ENCODE results near the gene ACOXL. TPM values are rescaled to one million over a fixed set of nuclear protein-coding genes. Genes with fewer than 3 reads are reported as not detected.

Gene ACOXL
- total RNA-seq, 2 experiments from 2014 or later, result not detected

GRCh38 chr2:111030945-111031344 lies 298.6 kb downstream of the ACOXL start:
- intact Hi-C loops (cut with DNase I, micrococcal nuclease), result no loop called here
- TF ChIP-seq CTCF (IDR thresholded peaks at IDR 0.05), result no peak
- peaks cover 0 to 7% of the 10 kb centered on the region in 2 experiments for H3K9me3 ChIP-seq (ENCODE audit: control insufficient read depth in 1 of 2, insufficient read depth in 1 of 2, low read length in 2 of 2)
- no peak overlapping the region for H3K4me3 ChIP-seq (ENCODE audit: low read length)
- H3K36me3 Mint-ChIP-seq (ENCODE audit: low read depth), result no peaks in the 10 kb centered on the region
- POLR2A ChIA-PET, result no interaction called here
- H3K4me1 Mint-ChIP-seq (ENCODE audit: low read depth), result no peaks in the 10 kb centered on the region
- H3K9me3 Mint-ChIP-seq, result peaks cover 5% of the 10 kb centered on the region
- no peak overlapping the region for H3K27ac ChIP-seq (ENCODE audit: low read depth in 1 of 2, low read length in 2 of 2)
- CTCF ChIA-PET, result interaction anchor here (0.6 kb wide), 1 partner anchor 17 kb away, joined by 3 read pairs; no protein-coding TSS in a partner anchor
- DNase-seq, result no peak
- ATAC-seq (ENCODE audit: poor library complexity), result no peak
- H3K27ac Mint-ChIP-seq, result no peak overlapping the region
- H3K36me3 ChIP-seq (ENCODE audit: insufficient read depth, low read length), result no peaks in the 10 kb centered on the region
- no peaks in the 10 kb centered on the region for H3K4me1 ChIP-seq (ENCODE audit: insufficient read depth, low read length)
- peaks cover 8% of the 10 kb centered on the region for H3K27me3 Mint-ChIP-seq
- H3K27me3 ChIP-seq (ENCODE audit: control insufficient read depth in 1 of 2, insufficient read depth in 2 of 2, low read length in 2 of 2), result no peaks in the 10 kb centered on the region
- no peak overlapping the region for H3K4me3 Mint-ChIP-seq

- ChIA-PET POLR2A (no interaction called here), CTCF (no interaction called here)
- no peaks in the 10 kb centered on the region for H3K27me3 ChIP-seq (ENCODE audit: control insufficient read depth in 1 of 2, insufficient read depth in 2 of 2, low read length in 2 of 2)
- H3K4me1 Mint-ChIP-seq (ENCODE audit: low read depth), result no peaks in the 10 kb centered on the region
- no peak for ATAC-seq (ENCODE audit: poor library complexity)
- H3K27me3 Mint-ChIP-seq, result peaks cover 9% of the 10 kb centered on the region
- H3K36me3 Mint-ChIP-seq (ENCODE audit: low read depth), result no peaks in the 10 kb centered on the region
- H3K36me3 ChIP-seq (ENCODE audit: insufficient read depth, low read length), result no peaks in the 10 kb centered on the region
- H3K27ac Mint-ChIP-seq, result no peak overlapping the region
- no peak overlapping the region for H3K4me3 Mint-ChIP-seq
- TF ChIP-seq CTCF (IDR thresholded peaks at IDR 0.05), result no peak
- H3K9me3 Mint-ChIP-seq, result peaks cover 5% of the 10 kb centered on the region
- H3K27ac ChIP-seq (ENCODE audit: low read depth in 1 of 2, low read length in 2 of 2), result no peak overlapping the region
- no peak overlapping the region for H3K4me3 ChIP-seq (ENCODE audit: low read length)
- no peaks in the 10 kb centered on the region for H3K4me1 ChIP-seq (ENCODE audit: insufficient read depth, low read length)
- H3K9me3 ChIP-seq (ENCODE audit: control insufficient read depth in 1 of 2, insufficient read depth in 1 of 2, low read length in 2 of 2), result peaks cover 0 to 7% of the 10 kb centered on the region in 2 experiments
- no peak for DNase-seq
- intact Hi-C loops (cut with DNase I, micrococcal nuclease), result no loop called here
Observed at GRCh38 chr2:111031546-111032478, 299.4 kb downstream of the ACOXL start.

DNA sequence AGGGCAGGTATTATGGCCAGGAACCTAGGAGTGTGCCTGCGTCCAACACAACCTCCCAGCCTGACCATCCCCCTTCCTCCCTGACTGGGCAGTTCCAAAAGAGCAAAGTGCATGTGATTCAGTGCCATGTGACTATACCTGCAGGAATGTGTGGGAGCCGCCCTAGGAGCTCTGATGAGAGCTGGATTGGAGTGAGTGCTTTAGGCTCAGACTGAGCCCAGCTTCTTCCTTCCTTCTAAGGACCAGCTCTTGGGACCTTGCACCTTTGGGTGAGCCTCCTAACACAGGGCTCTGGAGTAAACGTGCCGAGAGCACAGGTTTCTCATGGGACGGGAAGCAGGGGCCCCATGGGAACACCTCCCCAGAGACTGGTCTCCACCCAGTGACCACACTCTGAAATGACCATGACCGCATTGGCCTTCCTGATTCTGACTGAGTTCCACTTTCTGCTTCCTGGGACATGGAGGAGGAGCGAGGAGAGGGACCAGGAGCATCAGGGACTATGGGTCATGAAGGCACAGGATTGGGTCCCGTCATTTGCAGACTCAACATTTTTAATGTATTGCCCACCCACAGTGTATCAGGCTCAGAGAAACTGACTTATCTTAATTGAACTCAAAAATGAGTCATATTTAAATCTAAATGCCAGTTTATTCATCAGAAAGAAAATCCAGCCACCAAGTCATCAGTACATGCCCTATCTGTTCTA lies 300.5 kb downstream of the ACOXL start:
- H3K27ac ChIP-seq (ENCODE audit: low read depth in 1 of 2, low read length in 2 of 2), result no peak overlapping the region
- no peaks in the 10 kb centered on the region for H3K4me1 ChIP-seq (ENCODE audit: insufficient read depth, low read length)
- no peaks in the 10 kb centered on the region for H3K36me3 Mint-ChIP-seq (ENCODE audit: low read depth)

More for the DNA sequence above, 300.5 kb downstream of the ACOXL start:
- ATAC-seq (ENCODE audit: poor library complexity) (no peak), DNase-seq (peak in 2 of 14 experiments; percentile 21 to 24)
- ChIA-PET CTCF (no interaction called here), POLR2A (interaction anchor here (0.6 kb wide), 1 partner anchor 11 kb away, joined by 3 read pairs; no protein-coding TSS in a partner anchor)
- no peak overlapping the region for H3K4me3 Mint-ChIP-seq
- no peak overlapping the region for H3K4me3 ChIP-seq (ENCODE audit: low read length)
- H3K36me3 ChIP-seq (ENCODE audit: insufficient read depth, low read length), result no peaks in the 10 kb centered on the region
- no peaks in the 10 kb centered on the region for H3K4me1 Mint-ChIP-seq (ENCODE audit: low read depth)
- H3K27ac Mint-ChIP-seq, result no peak overlapping the region
- TF ChIP-seq CTCF (IDR thresholded peaks at IDR 0.05), result no peak
- intact Hi-C loops (cut with DNase I, micrococcal nuclease), result no loop called here
- H3K9me3 Mint-ChIP-seq, result peaks cover 5% of the 10 kb centered on the region
- H3K27me3 Mint-ChIP-seq, result peaks cover 12% of the 10 kb centered on the region
- H3K9me3 ChIP-seq (ENCODE audit: control insufficient read depth in 1 of 2, insufficient read depth in 1 of 2, low read length in 2 of 2), result peaks cover 0 to 4% of the 10 kb centered on the region in 2 experiments
- no peaks in the 10 kb centered on the region for H3K27me3 ChIP-seq (ENCODE audit: control insufficient read depth in 1 of 2, insufficient read depth in 2 of 2, low read length in 2 of 2)

All from CD4-positive, alpha-beta T cell (primary cell).